ENCODE measurements around the gene SLC13A4.

DNA sequence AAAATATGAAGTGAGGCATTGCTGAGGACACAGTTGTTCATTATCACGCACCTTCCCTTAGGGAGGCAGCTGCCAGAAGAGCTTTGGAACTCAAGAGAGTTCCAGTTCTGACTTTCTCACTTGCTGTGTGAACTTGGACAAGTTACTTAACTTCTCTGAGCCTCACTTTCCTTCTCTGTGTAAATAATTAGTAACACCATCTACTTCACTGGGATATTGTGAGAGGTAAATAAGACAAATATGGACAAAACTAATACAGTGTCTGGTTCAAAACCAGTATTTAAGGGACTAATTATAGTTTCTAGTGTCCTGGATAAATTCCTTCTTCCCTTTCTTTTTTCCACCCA is 6.3 kb upstream of the SLC13A4 start:
- TF ChIP-seq, protein P1, sequence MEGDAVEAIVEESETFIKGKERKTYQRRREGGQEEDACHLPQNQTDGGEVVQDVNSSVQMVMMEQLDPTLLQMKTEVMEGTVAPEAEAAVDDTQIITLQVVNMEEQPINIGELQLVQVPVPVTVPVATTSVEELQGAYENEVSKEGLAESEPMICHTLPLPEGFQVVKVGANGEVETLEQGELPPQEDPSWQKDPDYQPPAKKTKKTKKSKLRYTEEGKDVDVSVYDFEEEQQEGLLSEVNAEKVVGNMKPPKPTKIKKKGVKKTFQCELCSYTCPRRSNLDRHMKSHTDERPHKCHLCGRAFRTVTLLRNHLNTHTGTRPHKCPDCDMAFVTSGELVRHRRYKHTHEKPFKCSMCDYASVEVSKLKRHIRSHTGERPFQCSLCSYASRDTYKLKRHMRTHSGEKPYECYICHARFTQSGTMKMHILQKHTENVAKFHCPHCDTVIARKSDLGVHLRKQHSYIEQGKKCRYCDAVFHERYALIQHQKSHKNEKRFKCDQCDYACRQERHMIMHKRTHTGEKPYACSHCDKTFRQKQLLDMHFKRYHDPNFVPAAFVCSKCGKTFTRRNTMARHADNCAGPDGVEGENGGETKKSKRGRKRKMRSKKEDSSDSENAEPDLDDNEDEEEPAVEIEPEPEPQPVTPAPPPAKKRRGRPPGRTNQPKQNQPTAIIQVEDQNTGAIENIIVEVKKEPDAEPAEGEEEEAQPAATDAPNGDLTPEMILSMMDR (conservative IDR thresholded peaks at IDR 0.05; ENCODE audit: low read depth, low read length), result no peak
- TF ChIP-seq EZH2 (IDR thresholded peaks at IDR 0.05; ENCODE audit: borderline replicate concordance, low read depth, low read length, poor library complexity, severe bottlenecking), result no peak
